SU-DHL-6 (cell line): Measurements from ENCODE around the gene CRY2.

Experiments used
- H2AFZ ChIP-seq: fragments of 200-600 bp; sonication (generic); 2 replicates; pipeline ENCODE4 v1.6.1; 2014; ENCODE audit warnings: low read depth, mild to moderate bottlenecking, moderate library complexity, mixed read lengths, antibody characterized with exemption, low read length; ENCODE audit not compliant: severe bottlenecking
- H3F3A ChIP-seq: fragments of 200-600 bp; shearing (Covaris generic); 2 replicates; pipeline ENCODE4 v1.6.0; 2016; ENCODE audit warnings: antibody characterized with exemption, mild to moderate bottlenecking; ENCODE audit not compliant: insufficient read depth
- H3K27ac ChIP-seq: fragments of 200-600 bp; sonication (generic); 2 replicates; pipeline ENCODE4 v1.5.1; 2016; ENCODE audit warnings: low read depth, mild to moderate bottlenecking, low read length, moderate library complexity, mixed read lengths
- H3K27me3 ChIP-seq: fragments of 200-600 bp; sonication (generic), shearing (Covaris generic); 2 replicates; pipeline ENCODE4 v1.6.0; 2014; ENCODE audit warnings: mild to moderate bottlenecking, low read length
- H3K36me3 ChIP-seq: fragments of 200-600 bp; sonication (generic); 2 replicates; pipeline ENCODE4 v1.6.1; 2014; ENCODE audit warnings: mild to moderate bottlenecking, low read length, mixed read lengths
- H3K4me2 ChIP-seq: fragments of 300-600, 200-600 bp; shearing (Covaris generic), sonication (generic); 2 replicates; pipeline ENCODE4 v1.6.0; 2014; ENCODE audit warnings: low read length, low read depth, mild to moderate bottlenecking; ENCODE audit not compliant: poor library complexity, severe bottlenecking
- H3K4me3 ChIP-seq: fragments of 200-600 bp; sonication (generic); 2 replicates; pipeline ENCODE4 v1.5.1; 2014; ENCODE audit warnings: antibody characterized with exemption, low read length, mild to moderate bottlenecking, mixed read lengths; ENCODE audit not compliant: insufficient read depth, poor library complexity, severe bottlenecking
- H3K79me2 ChIP-seq: fragments of 200-600 bp; sonication (generic); 2 replicates; pipeline ENCODE4 v1.6.1; 2014; ENCODE audit warnings: mild to moderate bottlenecking, low read length, moderate library complexity; ENCODE audit not compliant: insufficient read depth
- H3K9ac ChIP-seq: fragments of 200-600 bp; sonication (generic); 2 replicates; pipeline ENCODE4 v1.7.0; 2014; ENCODE audit warnings: mild to moderate bottlenecking, low read length
- H3K9me2 ChIP-seq: fragments of 200-600 bp; sonication (generic); replicated peaks from 2 replicates; pipeline ENCODE4 v1.6.1; 2014; ENCODE audit warnings: low read length; ENCODE audit not compliant: insufficient read depth
- H3K9me3 ChIP-seq: fragments of 200-600 bp; sonication (generic); 2 replicates; pipeline ENCODE4 v1.6.1; 2014; ENCODE audit warnings: low read length, mixed read lengths; ENCODE audit not compliant: insufficient read depth
- H4K20me1 ChIP-seq: fragments of 200-600 bp; sonication (generic); 2 replicates; pipeline ENCODE4 v1.6.1; 2014; ENCODE audit warnings: low read depth, mild to moderate bottlenecking, antibody characterized with exemption, low read length, moderate library complexity, mixed read lengths
- EZH2phosphoT487 ChIP-seq: fragments of 200-600 bp; sonication (generic), shearing (Covaris generic); conservative IDR thresholded peaks from 2 replicates; pipeline ENCODE4 v1.6.1; 2018; ENCODE audit warnings: mild to moderate bottlenecking, antibody characterized with exemption, low read length, moderate library complexity, mixed read lengths
- TF ChIP-seq, protein P1 (sequence below): fragments of 200-600 bp; sonication (generic); IDR thresholded peaks from one replicate; pipeline ENCODE4 v1.5.1; 2017; ENCODE audit warnings: antibody characterized with exemption, mild to moderate bottlenecking, low read length, moderate library complexity; ENCODE audit not compliant: insufficient read depth, poor library complexity, severe bottlenecking

The CRY2 gene

DNA sequence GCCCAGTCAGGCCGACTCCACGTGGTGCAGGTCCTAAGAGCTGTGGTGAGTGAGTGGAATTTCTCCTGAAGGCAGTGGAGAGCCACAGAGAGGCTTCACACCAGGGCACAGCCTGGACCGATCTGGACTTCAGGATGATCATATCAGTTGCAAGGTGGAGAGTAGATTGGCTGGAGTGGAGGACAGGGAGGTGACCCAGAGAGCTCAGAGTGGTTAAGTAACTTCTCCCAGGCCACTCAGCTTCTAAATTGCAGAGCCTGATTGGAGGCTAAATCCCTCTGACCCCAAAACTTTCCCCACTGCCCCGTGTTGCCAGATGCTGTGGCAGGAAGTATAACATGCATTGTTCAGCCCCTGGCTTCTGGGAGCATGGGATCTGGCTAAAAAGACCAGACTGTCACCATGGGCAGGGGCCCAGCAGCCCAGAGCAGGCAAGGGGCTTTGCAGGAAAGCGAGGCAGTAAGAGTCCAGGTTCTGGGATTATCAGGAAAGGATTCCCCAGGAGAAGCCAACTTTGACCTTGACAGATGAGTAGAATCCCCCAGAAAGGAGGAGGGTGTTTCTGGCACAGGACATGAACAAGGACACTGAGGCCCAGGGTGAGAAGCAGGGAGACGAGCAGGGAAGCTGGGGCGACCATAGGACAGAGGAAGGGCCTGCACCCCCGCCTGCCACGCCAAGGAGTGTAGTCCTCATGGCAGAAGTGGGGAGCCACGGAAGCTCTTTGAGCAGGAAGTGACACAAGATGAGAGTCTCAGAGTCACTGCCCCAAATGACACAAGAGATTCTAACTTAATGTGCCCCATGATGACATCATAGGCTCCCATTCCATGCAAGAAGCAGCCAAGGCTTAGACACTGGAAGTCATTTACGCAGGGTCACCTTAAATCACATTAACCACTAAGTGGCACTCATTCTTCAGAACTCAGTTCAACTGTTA is 37.5 kb upstream of the CRY2 start:
- no peak overlapping the region for H3K27ac ChIP-seq

DNA sequence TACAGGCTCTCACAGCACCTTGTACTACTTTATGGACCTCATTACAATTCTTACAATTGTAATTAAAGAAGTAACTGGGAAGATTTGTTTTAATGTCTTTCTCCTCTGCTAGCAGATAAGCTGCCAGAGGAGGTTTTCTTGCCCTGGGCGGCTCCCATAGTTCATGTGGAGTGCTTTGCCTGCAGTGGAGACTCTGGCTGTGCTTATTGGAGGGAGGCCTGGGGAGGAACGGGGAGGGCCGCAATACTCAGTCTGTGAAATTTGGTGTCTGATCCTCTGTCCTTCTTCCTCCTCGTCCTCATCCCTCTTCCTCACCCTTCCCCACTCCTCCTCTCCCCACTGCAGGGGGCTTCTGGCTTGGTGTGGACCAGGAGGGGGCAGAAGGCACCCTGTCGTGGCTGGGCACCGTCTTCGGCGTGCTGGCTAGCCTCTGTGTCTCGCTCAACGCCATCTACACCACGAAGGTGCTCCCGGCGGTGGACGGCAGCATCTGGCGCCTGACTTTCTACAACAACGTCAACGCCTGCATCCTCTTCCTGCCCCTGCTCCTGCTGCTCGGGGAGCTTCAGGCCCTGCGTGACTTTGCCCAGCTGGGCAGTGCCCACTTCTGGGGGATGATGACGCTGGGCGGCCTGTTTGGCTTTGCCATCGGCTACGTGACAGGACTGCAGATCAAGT is 36.7 kb upstream of the CRY2 start:
- H3K4me2 ChIP-seq = no peak overlapping the region
- no peaks in the 10 kb centered on the region for H3K36me3 ChIP-seq
- H2AFZ ChIP-seq = no peak overlapping the region
- H4K20me1 ChIP-seq = no peaks in the 10 kb centered on the region
- no peak overlapping the region for H3K27ac ChIP-seq
- peaks cover 5% of the 10 kb centered on the region; the same call in 1 of the 2 replicates for H3K79me2 ChIP-seq
- no peaks in the 10 kb centered on the region for H3K9me3 ChIP-seq
- TF ChIP-seq EZH2phosphoT487 = no peak
- TF ChIP-seq, protein P1, sequence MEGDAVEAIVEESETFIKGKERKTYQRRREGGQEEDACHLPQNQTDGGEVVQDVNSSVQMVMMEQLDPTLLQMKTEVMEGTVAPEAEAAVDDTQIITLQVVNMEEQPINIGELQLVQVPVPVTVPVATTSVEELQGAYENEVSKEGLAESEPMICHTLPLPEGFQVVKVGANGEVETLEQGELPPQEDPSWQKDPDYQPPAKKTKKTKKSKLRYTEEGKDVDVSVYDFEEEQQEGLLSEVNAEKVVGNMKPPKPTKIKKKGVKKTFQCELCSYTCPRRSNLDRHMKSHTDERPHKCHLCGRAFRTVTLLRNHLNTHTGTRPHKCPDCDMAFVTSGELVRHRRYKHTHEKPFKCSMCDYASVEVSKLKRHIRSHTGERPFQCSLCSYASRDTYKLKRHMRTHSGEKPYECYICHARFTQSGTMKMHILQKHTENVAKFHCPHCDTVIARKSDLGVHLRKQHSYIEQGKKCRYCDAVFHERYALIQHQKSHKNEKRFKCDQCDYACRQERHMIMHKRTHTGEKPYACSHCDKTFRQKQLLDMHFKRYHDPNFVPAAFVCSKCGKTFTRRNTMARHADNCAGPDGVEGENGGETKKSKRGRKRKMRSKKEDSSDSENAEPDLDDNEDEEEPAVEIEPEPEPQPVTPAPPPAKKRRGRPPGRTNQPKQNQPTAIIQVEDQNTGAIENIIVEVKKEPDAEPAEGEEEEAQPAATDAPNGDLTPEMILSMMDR = no peak
- H3K4me3 ChIP-seq = no peak overlapping the region
- no peaks in the 10 kb centered on the region for H3K27me3 ChIP-seq
- H3F3A ChIP-seq = no peaks in the 10 kb centered on the region
- no peaks in the 10 kb centered on the region for H3K9me2 ChIP-seq
- H3K9ac ChIP-seq = no peak overlapping the region

More for the DNA sequence above, 37.5 kb upstream of the CRY2 start:
- Histone ChIP-seq H3K9me2 (no peaks in the 10 kb centered on the region), H4K20me1 (no peaks in the 10 kb centered on the region), H3K9ac (no peak overlapping the region), H3K36me3 (no peaks in the 10 kb centered on the region), H3K4me3 (no peak overlapping the region), H2AFZ (no peak overlapping the region), H3K79me2 (peaks cover 5% of the 10 kb centered on the region; the same call in 1 of the 2 replicates), H3K27me3 (no peaks in the 10 kb centered on the region), H3F3A (no peaks in the 10 kb centered on the region), H3K9me3 (no peaks in the 10 kb centered on the region), H3K4me2 (no peak overlapping the region)
- TF ChIP-seq, protein P1 = no peak
- TF ChIP-seq EZH2phosphoT487 = no peak

DNA sequence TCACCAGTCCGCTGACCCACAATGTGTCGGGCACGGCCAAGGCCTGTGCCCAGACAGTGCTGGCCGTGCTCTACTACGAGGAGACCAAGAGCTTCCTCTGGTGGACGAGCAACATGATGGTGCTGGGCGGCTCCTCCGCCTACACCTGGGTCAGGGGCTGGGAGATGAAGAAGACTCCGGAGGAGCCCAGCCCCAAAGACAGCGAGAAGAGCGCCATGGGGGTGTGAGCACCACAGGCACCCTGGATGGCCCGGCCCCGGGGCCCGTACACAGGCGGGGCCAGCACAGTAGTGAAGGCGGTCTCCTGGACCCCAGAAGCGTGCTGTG is 36.2 kb upstream of the CRY2 start:
- Histone ChIP-seq H3K4me2 (no peak overlapping the region), H3K27ac (no peak overlapping the region), H3F3A (no peaks in the 10 kb centered on the region), H2AFZ (no peak overlapping the region), H3K9me2 (no peaks in the 10 kb centered on the region), H3K79me2 (peaks cover 2% of the 10 kb centered on the region; the same call in 1 of the 2 replicates), H3K4me3 (no peak overlapping the region), H3K27me3 (no peaks in the 10 kb centered on the region), H4K20me1 (no peaks in the 10 kb centered on the region), H3K9me3 (no peaks in the 10 kb centered on the region), H3K36me3 (no peaks in the 10 kb centered on the region), H3K9ac (no peak overlapping the region)
- no peak for TF ChIP-seq EZH2phosphoT487
- TF ChIP-seq, protein P1 = no peak
